ENCODE results near the gene ACKR3. TPM values are rescaled to one million over a fixed set of nuclear protein-coding genes. Genes with fewer than 3 reads are reported as not detected.

ACKR3 gene
- total and polyA plus RNA-seq, 2 donors (not counting 1 experiment from before 2014, with no cell fraction given): 7.1 to 15.3 TPM

DNA sequence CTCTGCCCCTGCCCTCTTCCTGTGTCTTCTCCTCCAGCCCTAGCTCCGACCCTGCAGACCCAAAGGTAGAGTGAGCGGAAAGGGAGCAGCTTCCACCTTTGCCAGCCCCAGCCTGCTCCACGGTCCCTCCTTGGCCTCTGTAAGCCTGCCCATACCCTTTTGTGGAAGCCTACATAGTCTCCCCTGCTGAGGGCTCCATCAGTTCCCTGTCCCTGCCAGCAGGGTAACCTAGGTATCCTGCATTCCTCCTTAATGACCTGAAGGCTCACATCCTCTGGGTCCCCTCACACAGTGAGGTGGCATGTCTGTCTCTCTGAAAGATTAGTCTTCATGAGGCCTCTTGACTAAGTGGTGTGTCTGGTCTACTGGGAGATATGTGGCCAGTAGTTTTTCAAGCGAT lies 20.5 kb upstream of the ACKR3 start:
- Histone ChIP-seq H3K4me2 (replicated peaks; ENCODE audit: low read depth, low read length, poor library complexity, severe bottlenecking) (no peak overlapping the region), H3K9ac (ENCODE audit: low read length) (no peak overlapping the region), H3K79me2 (ENCODE audit: control insufficient read depth, insufficient read depth, low read length) (peaks cover 3% of the 10 kb centered on the region), H3K27ac (ENCODE audit: low read length in 2 of 2) (peak overlapping the region in 1 of 2 donors; percentile 88), H3K36me3 (replicated peaks in 1 of 2; ENCODE audit: control extremely low read depth in 1 of 2, control insufficient read depth in 1 of 2, extremely low read depth in 1 of 2, insufficient read depth in 2 of 2, low read length in 1 of 2) (no peaks in the 10 kb centered on the region), H3K4me1 (ENCODE audit: control insufficient read depth in 2 of 2, insufficient read depth in 2 of 2, low read length in 2 of 2) (peaks cover 85 to 95% of the 10 kb centered on the region in 2 donors), H3K4me3 (ENCODE audit: control extremely low read depth in 1 of 5, extremely low read depth in 1 of 5, insufficient read depth in 1 of 5, low read depth in 2 of 5, low read length in 4 of 5) (no peak overlapping the region), H3K27me3 (replicated peaks in 1 of 4; ENCODE audit: control extremely low read depth in 1 of 4, control insufficient read depth in 3 of 4, insufficient read depth in 4 of 4, low read length in 3 of 4) (no peaks in the 10 kb centered on the region), H3K9me3 (ENCODE audit: control extremely low read depth in 1 of 3, control insufficient read depth in 2 of 3, insufficient read depth in 1 of 3, low read length in 2 of 3) (peaks cover 0 to 7% (median 0%) of the 10 kb centered on the region in 3 donors), H2AFZ (ENCODE audit: insufficient read depth, low read depth, low read length, poor library complexity, severe bottlenecking) (no peak overlapping the region), H4K20me1 (ENCODE audit: control insufficient read depth, insufficient read depth, low read length, poor library complexity, severe bottlenecking) (no peaks in the 10 kb centered on the region)
- intact Hi-C loops (cut with micrococcal nuclease): no loop called here
- H3K9me3 Mint-ChIP-seq (ENCODE audit: insufficient read depth): no peaks in the 10 kb centered on the region
- ChIA-PET CTCF (interaction anchor here (2.7 to 7.9 kb wide), 3 partner anchors 12 to 36 kb away, joined by 13 to 77 read pairs (median 36); partner anchors contain the start of gene ACKR3), POLR2A (no interaction called here)
- TF ChIP-seq EZH2 (IDR thresholded peaks at IDR 0.05; ENCODE audit: borderline replicate concordance, insufficient read depth, low read depth, low read length, poor library complexity, severe bottlenecking): no peak
- TF ChIP-seq, protein P1, sequence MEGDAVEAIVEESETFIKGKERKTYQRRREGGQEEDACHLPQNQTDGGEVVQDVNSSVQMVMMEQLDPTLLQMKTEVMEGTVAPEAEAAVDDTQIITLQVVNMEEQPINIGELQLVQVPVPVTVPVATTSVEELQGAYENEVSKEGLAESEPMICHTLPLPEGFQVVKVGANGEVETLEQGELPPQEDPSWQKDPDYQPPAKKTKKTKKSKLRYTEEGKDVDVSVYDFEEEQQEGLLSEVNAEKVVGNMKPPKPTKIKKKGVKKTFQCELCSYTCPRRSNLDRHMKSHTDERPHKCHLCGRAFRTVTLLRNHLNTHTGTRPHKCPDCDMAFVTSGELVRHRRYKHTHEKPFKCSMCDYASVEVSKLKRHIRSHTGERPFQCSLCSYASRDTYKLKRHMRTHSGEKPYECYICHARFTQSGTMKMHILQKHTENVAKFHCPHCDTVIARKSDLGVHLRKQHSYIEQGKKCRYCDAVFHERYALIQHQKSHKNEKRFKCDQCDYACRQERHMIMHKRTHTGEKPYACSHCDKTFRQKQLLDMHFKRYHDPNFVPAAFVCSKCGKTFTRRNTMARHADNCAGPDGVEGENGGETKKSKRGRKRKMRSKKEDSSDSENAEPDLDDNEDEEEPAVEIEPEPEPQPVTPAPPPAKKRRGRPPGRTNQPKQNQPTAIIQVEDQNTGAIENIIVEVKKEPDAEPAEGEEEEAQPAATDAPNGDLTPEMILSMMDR (IDR thresholded peaks at IDR 0.05): no peak
- no peak overlapping the region for H3K4me3 Mint-ChIP-seq
- ATAC-seq (ENCODE audit: low read depth) (no peak), DNase-seq (no peak)
- H3K27ac Mint-ChIP-seq: peak overlapping the region; percentile 90
- peaks cover 94% of the 10 kb centered on the region for H3K4me1 Mint-ChIP-seq
- no peaks in the 10 kb centered on the region for H3K27me3 Mint-ChIP-seq
- 97% methylated on average over 3 of the region's 4 CpGs for WGBS (ENCODE audit: insufficient coverage)

DNA sequence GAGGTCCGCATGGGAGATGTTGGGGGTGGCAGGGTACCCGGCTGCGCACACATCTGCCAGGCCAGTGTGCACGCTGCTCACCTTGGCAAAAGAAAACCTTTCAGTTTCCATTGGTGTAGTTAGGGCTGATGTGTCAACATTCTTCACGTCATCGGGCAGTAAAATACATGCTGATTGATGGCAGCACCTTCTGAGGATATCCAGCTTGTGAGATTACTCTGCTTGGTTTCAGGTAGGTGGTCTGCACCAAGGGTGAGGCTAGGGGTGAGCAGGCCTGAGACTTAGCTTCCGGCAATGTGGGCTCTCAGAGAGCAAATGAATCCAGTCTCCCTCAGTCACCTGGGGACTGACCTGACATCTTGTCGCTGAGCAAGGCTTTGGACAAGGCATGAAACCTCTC lies 19.3 kb upstream of the ACKR3 start:
- Mint-ChIP-seq H3K4me3 (peak overlapping the region; percentile 70), H3K9me3 (ENCODE audit: insufficient read depth) (peaks cover 4% of the 10 kb centered on the region), H3K4me1 (peaks cover 91% of the 10 kb centered on the region), H3K27me3 (no peaks in the 10 kb centered on the region), H3K27ac (peak overlapping the region; percentile 90)
- Histone ChIP-seq H3K9me3 (ENCODE audit: control extremely low read depth in 1 of 3, control insufficient read depth in 2 of 3, insufficient read depth in 1 of 3, low read length in 2 of 3) (peaks cover 0 to 16% (median 8%) of the 10 kb centered on the region in 3 donors), H3K4me2 (replicated peaks; ENCODE audit: low read depth, low read length, poor library complexity, severe bottlenecking) (peak overlapping the region; percentile 67), H3K27me3 (replicated peaks in 1 of 4; ENCODE audit: control extremely low read depth in 1 of 4, control insufficient read depth in 3 of 4, insufficient read depth in 4 of 4, low read length in 3 of 4) (no peaks in the 10 kb centered on the region), H3K36me3 (replicated peaks in 1 of 2; ENCODE audit: control extremely low read depth in 1 of 2, control insufficient read depth in 1 of 2, extremely low read depth in 1 of 2, insufficient read depth in 2 of 2, low read length in 1 of 2) (no peaks in the 10 kb centered on the region), H2AFZ (ENCODE audit: insufficient read depth, low read depth, low read length, poor library complexity, severe bottlenecking) (peak overlapping the region; percentile 51), H3K4me1 (ENCODE audit: control insufficient read depth in 2 of 2, insufficient read depth in 2 of 2, low read length in 2 of 2) (peaks cover 80 to 92% of the 10 kb centered on the region in 2 donors), H3K4me3 (ENCODE audit: control extremely low read depth in 1 of 5, extremely low read depth in 1 of 5, insufficient read depth in 1 of 5, low read depth in 2 of 5, low read length in 4 of 5) (peak overlapping the region in 2 of 5 experiments; percentile 22 to 30), H4K20me1 (ENCODE audit: control insufficient read depth, insufficient read depth, low read length, poor library complexity, severe bottlenecking) (no peaks in the 10 kb centered on the region), H3K27ac (ENCODE audit: low read length in 2 of 2) (peak overlapping the region in 1 of 2 donors; percentile 29), H3K79me2 (ENCODE audit: control insufficient read depth, insufficient read depth, low read length) (peaks cover 3% of the 10 kb centered on the region), H3K9ac (ENCODE audit: low read length) (peak overlapping the region; percentile 43)
- intact Hi-C loops (cut with micrococcal nuclease): loop anchor here (2.0 kb wide), 2 partner anchors 13 to 37 kb away; no protein-coding TSS in a partner anchor
- ATAC-seq (ENCODE audit: low read depth) (no peak), DNase-seq (no peak)
- CTCF ChIA-PET: interaction anchor here (1.4 to 7.9 kb wide), 3 partner anchors 14 to 37 kb away, joined by 7 to 77 read pairs (median 36); partner anchors contain the start of gene ACKR3
- TF ChIP-seq, protein P1 (IDR thresholded peaks at IDR 0.05): no peak
- TF ChIP-seq EZH2 (IDR thresholded peaks at IDR 0.05; ENCODE audit: borderline replicate concordance, insufficient read depth, low read depth, low read length, poor library complexity, severe bottlenecking): no peak
- POLR2A ChIA-PET: interaction anchor here (1.0 kb wide), 1 partner anchor 19 kb away, joined by 3 read pairs; the partner anchor contains the start of gene ACKR3
- 90% methylated on average over 8 of the region's 8 CpGs for WGBS (ENCODE audit: insufficient coverage)
